Right renal pelvis (tissue), 4 donors: ENCODE results near the gene NTRK3. TPM values are rescaled to one million over a fixed set of nuclear protein-coding genes. Genes with fewer than 3 reads are reported as not detected.
A peak's percentile ranks its signal among the peaks of the same experiment; 100 is the strongest.

Source experiments
- DNase-seq, 4 donors: peaks; one replicate each; pipeline ENCODE4 v3.0.0-alpha.2; 2013; ENCODE audit warnings: low read depth in 4 of 4, low spot score in 3 of 4, missing footprints in 1 of 4
- polyA plus RNA-seq, 4 donors: library from polyadenylated mRNA; unstranded; fragments of 120-200 nt; gene quantifications; one replicate each; pipeline ENCODE4 v1.2.1, GENCODE V29; 2013; ENCODE audit not compliant: insufficient read length in 4 of 4

NTRK3 gene
- polyA plus RNA-seq, 4 donors, result 9.3 to 15.6 (median 13.5) TPM

DNA sequence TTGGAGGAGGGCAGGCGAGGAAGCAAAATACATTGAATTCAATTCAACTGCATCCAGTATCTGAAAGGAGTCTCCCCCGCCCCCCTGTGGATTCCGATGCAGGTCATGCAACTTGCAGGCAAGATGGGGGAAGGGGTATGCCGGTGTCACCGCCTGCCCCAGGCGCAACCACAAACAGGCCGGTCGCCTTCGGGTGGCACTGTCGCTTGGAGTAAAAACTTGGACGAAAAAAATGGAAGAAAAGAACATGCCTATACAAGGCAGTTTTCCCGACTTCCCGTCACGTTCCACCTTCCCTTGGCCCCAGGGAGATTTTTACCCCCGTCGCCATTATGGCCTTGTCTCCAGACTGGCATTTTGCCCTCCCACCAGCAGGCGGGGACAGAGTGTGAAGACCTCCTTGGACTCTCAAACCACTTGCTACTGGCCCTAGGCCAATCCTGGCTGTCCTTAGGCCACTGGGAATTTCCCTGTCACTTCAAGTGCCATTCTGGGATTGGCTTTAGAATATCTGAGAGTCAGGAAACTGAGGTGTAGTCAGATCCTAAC lies 1.6 kb upstream of the NTRK3 start:
- DNase-seq, result no peak

DNA sequence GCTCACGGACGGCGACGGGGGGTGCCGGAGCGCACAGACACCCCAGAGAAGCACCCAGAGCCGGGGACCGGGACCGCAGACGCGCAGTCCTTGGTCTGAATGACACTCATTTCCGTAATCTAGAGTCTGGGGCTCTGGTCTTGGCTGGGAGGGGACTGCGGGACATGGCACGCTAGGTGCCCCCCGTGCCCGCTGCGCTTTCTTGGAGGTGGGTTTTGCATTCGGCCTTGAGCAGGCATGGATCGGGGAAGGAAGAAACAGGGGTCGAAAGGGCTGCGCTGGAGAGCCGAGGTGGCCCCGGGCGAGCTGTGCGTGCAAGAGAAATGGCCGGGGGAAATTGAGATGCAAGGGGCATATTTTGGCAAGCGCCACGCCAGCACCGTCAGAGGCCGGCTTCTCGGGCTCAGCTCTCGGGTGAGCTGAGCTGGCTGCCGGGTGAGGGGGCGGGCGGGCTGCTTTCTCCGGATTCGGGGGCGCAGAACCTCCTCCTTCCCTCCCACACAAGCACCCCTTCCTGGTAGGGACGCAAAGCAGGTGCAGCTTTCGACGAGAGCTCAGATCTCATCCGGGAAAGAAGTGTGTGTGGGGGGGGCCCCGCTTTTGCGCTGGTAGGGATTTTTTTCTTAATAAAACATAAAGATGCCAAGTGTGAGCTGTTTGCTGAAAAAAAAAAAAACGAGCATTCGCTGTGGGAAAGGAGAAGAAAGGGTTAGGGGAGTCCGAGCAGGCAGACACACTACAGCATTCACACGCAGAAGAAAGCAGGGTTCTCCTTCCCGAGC lies 963 bp upstream of the NTRK3 start:
- DNase-seq, result no peak

DNA sequence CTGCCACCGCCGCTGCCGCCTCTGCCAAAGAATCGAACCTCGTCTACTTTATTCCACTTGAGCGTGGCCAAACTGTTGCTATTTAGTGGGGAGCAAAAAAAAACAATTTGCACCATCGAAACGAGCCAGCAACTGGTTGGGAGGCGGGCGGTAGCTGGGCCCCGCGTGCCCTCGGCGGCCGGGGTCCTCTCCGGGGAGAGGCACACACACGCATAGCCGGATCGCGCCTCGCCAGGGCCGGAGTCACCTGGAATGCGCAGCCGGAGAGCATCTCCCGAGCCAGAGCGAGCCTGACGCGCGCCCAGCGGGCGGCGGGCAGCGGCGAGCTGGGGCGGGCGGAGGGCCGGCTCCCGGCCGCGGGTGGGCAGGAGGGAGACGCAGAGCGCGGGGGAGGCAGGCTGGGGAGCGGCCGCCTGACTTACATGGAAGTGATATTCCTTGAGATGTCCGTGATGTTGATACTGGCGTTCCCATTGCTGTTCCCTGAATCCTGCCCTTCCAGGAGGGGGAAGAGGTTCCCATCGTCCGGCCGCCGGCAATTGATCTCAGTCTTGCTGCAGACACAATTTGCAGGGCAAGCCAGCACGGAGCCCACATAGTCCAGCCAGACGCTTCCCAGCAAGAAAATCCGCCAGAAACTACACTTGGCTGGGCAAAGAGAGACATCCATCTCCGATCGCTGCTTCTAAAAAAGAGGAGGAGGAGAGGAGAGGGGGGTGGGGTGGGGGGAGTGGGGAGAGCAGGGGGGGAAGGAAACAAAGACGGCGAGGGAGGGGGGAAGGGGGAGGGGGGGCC lies 858 bp downstream of the NTRK3 start:
- peak in 2 of 4 donors; percentile 51 to 59 for DNase-seq

DNA sequence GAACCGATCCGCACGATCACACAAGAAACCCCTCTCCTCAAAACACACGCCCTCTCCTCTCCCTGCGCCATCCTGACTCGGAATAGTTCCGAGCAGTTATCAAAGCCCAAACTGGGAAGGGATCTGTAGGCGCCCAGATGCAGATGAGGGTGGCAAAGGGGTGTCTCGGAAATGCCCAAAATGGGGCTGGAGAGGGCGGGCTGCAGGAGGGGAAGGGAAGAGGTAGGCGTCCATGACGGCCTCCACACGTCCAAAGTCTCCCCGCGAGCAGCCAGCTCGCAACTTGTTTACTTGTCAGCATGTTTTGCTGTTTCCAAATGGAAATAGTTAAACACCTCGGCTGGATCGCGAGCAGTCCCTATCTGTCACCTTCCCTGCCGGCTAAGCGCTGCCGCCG lies 1.5 kb downstream of the NTRK3 start:
- DNase-seq, result no peak

GRCh38 chr15:88252441-88252840 lies 4.1 kb downstream of the NTRK3 start:
- no peak for DNase-seq

DNA sequence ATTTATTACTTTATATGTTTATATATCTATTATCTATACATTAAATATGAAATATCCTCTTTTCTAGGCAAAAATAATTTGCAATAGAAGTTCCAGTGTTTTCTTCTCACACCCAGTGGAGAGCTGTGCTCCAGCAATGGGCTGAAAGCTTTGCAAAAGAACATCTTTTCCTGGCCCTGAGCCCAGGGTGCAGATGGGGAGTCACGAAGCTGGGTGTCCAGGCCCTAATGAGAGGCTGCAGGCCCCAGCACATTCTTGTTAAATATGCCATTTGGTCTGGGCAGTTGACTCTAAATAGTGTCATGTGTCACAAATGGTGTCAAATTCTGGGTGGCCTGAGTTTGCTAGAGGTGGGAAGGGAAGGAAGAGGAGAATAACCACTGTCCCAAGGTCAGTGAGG lies 5.7 kb downstream of the NTRK3 start:
- no peak for DNase-seq

DNA sequence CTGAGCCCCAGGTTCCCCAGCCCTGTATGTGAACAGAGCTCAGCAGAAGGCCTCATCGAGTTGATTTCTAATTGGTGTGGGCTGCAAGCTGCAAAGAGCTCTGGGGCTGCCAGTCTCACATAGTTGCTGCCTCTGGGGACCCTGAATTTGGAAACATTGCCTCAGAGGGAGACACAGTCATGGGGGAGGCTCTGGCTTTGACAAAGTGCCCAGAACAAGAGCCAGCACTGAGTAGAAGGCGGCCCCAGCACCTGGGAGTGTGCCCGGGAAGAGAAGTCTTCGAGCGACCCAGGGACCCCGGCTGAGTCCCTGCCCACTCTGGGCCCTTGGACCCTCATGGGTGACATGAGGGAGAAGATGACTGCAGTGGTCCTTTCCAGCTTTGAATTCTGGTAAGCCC lies 7.3 kb downstream of the NTRK3 start:
- DNase-seq, result no peak

GRCh38 chr15:88247914-88248313 lies 8.6 kb downstream of the NTRK3 start:
- no peak for DNase-seq

GRCh38 chr15:88246666-88247446 lies 9.7 kb downstream of the NTRK3 start:
- DNase-seq, result peak in 2 of 4 donors; percentile 51 to 69

DNA sequence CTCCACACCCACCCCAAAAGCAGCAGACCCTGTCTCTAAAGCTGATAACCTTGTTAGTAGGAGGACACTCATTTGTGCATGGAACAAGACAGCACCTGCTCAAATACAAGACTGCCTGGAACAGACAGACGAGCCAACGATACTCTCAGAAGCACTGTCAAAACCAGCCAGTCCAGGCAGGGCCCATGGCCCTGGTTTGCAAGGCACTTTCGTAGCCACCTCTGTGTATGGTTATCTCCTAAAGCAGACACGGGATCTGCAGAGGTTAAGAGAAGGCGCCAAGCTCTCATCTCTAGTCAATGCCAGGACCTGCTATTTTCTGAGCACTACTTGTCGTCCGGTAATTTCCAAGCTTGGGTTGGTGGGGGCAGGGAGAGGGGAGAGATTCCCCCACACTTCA lies 10.5 kb downstream of the NTRK3 start:
- no peak for DNase-seq

- DNase-seq, result no peak
Measured at GRCh38 chr15:88243895-88244787, 12.4 kb downstream of the NTRK3 start.

- no peak for DNase-seq
Measured at GRCh38 chr15:88242586-88243555, 13.7 kb downstream of the NTRK3 start.

GRCh38 chr15:88241461-88241860 lies 15.1 kb downstream of the NTRK3 start:
- no peak for DNase-seq

DNA sequence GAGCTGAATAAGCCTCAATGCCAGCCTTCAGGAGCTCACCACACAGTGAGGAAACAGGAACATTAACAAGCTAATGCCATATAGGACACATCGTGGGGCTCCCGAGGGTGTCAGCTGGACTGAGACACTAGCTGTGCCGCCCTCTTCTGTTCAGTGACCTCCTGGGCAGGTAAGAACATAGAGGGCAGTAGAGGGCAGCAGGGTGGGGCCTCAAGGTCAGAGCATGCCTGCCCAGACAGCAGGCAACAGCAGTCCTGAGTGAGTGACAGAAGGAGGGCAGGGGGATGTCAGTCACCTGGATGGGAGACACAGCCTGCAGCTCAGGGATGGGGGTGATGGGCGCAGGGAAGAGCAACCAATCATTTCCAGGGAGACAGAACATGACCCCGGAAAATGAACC lies 15.5 kb downstream of the NTRK3 start:
- DNase-seq, result no peak

DNA sequence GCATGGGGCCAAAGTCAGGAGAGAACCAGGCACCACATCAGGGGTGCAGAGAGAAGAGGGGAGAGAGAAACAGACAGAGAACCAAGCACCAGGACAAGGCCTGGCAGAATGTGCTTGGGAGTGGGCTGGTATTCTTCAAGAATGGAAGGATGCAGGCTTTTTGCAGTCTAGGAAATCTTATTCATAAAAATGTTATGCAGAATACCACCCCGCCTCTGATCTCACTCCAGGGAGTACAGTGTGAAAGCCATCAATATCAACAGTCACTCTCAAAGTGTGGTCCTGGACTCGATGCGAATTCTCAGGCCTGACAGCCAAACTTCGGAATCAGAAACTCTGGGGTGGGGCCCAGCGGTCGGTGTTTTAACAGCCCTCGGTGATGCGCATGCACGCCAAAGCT lies 16.9 kb downstream of the NTRK3 start:
- DNase-seq, result no peak

DNA sequence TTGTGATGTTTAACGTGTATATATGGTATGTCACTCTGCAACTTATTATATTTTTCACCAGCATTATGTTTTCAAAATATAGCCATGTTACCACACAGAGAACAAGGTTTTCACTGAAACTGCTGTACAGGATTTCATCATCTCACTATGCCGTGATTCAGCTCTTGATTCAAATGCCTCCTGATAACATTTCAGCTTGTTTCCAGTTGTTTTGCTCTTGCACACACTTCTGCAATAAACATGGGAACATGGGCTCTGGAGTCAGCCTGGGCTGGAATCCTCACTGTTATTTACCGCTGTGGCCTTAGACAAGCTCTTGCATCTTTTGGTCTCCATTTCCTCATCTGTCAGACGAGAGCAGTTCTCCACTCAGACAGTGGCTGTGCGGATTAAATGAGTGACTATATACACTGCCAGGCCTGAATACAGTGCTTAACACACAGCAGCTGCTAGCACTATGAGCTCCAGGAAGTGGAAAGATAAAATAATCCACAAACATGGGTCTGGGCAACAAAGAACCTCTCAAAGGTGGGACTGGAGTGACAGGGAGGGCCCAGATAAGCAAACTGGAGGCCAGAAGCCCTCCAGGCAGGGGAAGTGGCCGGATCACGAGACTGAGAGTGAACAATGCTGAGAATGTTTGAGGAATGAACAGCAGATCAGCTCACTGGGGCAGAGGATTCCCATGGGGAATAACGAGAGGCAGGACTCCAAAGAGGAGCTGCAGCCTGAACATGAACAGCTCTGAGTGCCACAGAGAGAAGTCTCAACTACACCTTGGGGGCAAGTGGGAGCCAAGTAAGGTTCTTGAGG lies 17.7 kb downstream of the NTRK3 start:
- DNase-seq, result no peak

DNA sequence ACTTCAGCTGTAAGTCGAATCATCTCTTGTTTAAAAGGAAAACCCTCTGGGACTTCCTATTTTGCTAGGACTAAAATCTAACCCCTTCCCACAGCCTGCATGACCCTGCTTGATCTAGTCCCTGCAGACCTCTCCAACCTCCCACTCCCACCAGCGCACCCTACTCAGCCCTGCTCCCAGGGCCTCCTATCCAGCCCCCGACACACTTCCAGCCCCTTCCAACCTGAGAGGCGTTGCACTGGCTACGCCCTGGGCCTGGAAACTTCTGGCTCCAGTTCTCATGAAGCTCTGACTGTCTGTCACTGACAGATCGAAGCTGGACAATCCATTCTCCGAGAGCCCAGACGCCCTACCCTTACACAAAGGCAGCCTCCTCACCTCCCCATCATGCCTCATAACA lies 21.8 kb downstream of the NTRK3 start:
- no peak for DNase-seq

DNA sequence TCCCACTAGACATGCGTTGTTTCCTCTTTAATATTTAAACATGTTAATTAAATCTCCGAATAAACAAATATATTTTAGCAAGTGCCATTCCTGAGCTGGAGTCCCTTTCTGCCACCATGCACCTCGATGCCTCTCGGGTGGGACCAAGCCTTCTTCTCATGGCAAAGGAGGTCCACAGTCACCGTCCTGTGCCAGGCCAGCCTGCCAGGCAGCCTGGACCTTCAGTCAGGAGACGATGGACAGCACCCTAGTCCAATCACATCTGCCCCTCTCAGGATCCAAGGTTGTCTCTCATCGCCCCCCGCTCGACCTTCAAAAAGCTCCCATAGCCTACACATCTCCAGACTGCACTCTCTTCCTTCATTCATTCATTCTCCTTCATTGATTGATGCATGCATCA lies 22.6 kb downstream of the NTRK3 start:
- no peak for DNase-seq
